Mononuclear cell (primary cell): ENCODE results near the gene PHF21A. TPM values are rescaled to one million over a fixed set of nuclear protein-coding genes. Genes with fewer than 3 reads are reported as not detected.

Source experiments
- H3K27me3 ChIP-seq: 2 replicates; pipeline ENCODE4 v1.6.0; 2011; ENCODE audit warnings: low read length, control low read depth; ENCODE audit not compliant: insufficient read depth
- H3K4me1 ChIP-seq: 2 replicates; pipeline ENCODE4 v1.5.1; 2011; ENCODE audit warnings: mild to moderate bottlenecking, low read length, control low read depth; ENCODE audit not compliant: insufficient read depth
- H3K4me3 ChIP-seq: 2 replicates; pipeline ENCODE4 v1.5.1; 2011; ENCODE audit warnings: mild to moderate bottlenecking, low read length, moderate library complexity
- H3K9me3 ChIP-seq: 2 replicates; pipeline ENCODE4 v1.5.1; 2011; ENCODE audit warnings: low read depth, mild to moderate bottlenecking, control low read depth, low read length
- total RNA-seq: library from RNA; depleted of rRNA; stranded (reverse); fragments of >200 nt; gene quantifications from one replicate; pipeline ENCODE4 v1.2.3, GENCODE V29; 2012

The PHF21A gene
- total RNA-seq, 1 donor, result 33.2 TPM

DNA sequence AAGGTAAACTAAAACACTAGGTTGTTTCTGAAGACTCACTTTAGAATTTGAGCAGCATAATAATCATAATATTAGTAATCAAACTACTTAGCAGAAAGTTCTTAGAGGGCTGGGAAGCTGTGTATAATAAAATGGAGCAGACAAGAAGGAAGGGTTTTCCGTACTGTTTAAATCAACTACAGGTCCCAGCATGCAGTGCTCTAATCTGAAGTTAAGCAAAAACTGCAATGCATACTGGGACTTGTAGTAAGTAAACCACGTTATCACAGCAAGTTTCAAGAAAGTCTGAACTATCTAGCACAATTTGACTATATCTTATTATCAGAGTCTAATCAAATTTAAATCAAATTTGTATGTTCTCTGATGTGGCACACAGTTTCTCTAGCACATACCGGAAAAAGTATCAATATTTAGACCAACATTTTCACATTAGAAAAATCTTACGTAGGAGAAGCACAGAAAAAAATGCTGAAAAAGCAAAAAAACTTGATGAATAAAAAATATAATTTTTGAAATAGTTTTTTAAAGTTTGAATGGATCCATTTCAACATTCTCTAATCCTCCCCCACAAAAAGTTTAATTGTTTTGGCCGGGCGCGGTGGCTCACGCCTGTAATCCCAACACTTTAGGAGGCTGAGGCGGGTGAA is 8.2 kb downstream of the PHF21A start:
- Histone ChIP-seq H3K9me3 (no peaks in the 10 kb centered on the region), H3K27me3 (no peaks in the 10 kb centered on the region), H3K4me3 (no peak overlapping the region), H3K4me1 (peaks cover 30% of the 10 kb centered on the region)

GRCh38 chr11:46108751-46109150 is 12.5 kb downstream of the PHF21A start:
- Histone ChIP-seq H3K9me3 (no peaks in the 10 kb centered on the region), H3K4me3 (no peak overlapping the region), H3K4me1 (peaks cover 19% of the 10 kb centered on the region), H3K27me3 (no peaks in the 10 kb centered on the region)

GRCh38 chr11:46107780-46108179 is 13.5 kb downstream of the PHF21A start:
- Histone ChIP-seq H3K4me3 (no peak overlapping the region), H3K9me3 (no peaks in the 10 kb centered on the region), H3K27me3 (no peaks in the 10 kb centered on the region), H3K4me1 (peaks cover 12% of the 10 kb centered on the region)

DNA sequence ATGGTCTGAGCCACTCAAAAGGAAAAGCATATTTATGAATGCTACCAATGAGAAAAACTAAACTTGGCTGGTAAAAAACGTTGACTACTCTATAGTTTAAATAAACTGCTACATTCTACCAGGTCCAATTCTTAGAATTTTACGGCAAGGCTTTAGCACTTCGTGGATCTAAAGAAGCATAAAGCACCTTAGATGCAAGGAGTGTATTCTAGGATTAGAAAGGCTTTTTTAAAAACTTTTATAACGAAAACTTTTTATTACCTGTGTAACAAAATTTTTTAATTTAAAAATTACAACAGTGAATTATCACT is 13.9 kb downstream of the PHF21A start:
- Histone ChIP-seq H3K4me3 (no peak overlapping the region), H3K9me3 (no peaks in the 10 kb centered on the region), H3K4me1 (peaks cover 12% of the 10 kb centered on the region)

DNA sequence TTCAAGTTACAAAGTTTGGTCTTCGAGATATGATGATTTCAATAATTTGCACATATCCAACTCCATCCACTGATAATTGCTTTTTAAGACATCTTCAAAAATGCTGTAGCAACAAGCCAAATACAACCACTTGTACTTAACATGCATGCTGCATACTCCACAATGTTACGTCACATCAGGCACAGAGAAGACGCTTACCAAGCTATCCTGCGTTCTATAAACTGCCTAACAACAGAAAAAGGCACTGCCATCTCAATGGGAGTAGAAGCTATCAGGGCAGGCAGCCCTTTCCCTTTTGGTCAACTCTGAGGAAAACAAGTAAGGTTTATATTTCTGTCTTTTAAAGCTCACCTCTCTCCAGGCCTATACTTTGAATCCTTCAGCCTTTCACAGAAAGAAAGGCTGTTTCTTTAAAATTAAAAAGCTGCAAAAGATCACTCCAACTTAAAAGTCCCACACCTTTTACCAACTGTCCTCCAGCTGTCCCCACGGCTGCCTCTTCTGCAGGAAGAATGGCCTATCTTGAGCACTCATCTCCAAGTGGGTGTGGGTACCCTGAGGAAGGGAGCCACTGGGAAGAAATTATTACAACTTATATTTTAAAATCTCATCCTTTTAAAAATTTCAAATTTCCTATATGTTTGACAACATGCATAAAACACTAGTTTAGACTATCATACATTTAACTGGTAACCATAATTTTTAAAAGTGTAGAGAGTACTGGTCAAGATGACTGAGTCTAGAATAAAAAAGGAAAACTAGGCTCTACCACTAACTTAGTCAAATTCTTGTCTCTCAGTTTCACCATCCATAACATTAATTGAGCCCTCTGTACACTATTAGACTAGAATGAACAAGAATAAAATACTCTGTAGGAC is 14.5 kb downstream of the PHF21A start:
- H3K4me3 ChIP-seq, result no peak overlapping the region
- H3K4me1 ChIP-seq, result peaks cover 12% of the 10 kb centered on the region

More for the DNA sequence above, 13.9 kb downstream of the PHF21A start:
- no peaks in the 10 kb centered on the region for H3K27me3 ChIP-seq

GRCh38 chr11:46105926-46106325 is 15.3 kb downstream of the PHF21A start:
- Histone ChIP-seq H3K27me3 (no peaks in the 10 kb centered on the region), H3K4me3 (no peak overlapping the region), H3K9me3 (no peaks in the 10 kb centered on the region), H3K4me1 (peaks cover 16% of the 10 kb centered on the region)

More for the DNA sequence above, 14.5 kb downstream of the PHF21A start:
- Histone ChIP-seq H3K9me3 (no peaks in the 10 kb centered on the region), H3K27me3 (no peaks in the 10 kb centered on the region)

GRCh38 chr11:46105134-46105628 is 16.1 kb downstream of the PHF21A start:
- Histone ChIP-seq H3K4me1 (peaks cover 23% of the 10 kb centered on the region), H3K4me3 (no peak overlapping the region), H3K9me3 (no peaks in the 10 kb centered on the region), H3K27me3 (no peaks in the 10 kb centered on the region)

DNA sequence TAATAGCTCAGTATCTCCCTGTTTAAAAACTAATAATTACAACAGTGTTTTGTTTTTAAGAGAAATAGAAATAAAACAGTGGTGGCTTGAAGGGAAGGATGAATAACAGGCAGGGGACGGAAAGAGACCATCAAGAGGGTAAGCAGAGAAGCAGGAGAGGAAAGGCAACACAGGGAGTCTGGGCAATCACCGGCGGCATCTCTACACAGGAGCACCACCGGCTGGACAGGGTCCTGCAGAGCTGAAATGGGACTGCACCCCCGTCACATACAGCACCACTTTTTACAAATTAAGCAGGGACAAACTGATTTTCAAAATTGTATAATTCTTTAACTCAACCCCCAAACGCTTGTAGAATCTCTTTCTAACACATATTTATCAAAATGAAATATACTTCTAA is 18.4 kb downstream of the PHF21A start:
- H3K4me3 ChIP-seq, result no peak overlapping the region
- no peaks in the 10 kb centered on the region for H3K27me3 ChIP-seq

DNA sequence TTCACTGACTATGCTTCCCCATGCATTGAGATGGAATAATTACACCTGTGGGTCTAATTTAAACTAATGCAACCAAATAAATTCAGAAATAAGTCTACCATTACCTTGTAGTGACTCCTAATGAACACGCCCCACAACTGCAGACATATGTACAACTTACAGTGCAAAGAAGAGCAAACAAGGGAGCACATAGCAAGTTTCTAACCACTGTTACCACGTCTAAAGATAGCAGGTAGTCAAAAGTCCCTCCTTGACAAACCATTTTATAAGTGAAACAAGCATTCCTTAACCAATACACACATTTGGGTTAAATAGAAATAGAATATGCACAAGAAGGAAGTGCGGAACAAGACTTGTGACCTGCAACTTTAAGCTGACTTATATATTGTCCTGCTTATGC is 20.6 kb downstream of the PHF21A start:
- Histone ChIP-seq H3K4me3 (no peak overlapping the region), H3K27me3 (no peaks in the 10 kb centered on the region), H3K9me3 (no peaks in the 10 kb centered on the region), H3K4me1 (peaks cover 27% of the 10 kb centered on the region)

More for the DNA sequence above, 18.4 kb downstream of the PHF21A start:
- Histone ChIP-seq H3K4me1 (peaks cover 31% of the 10 kb centered on the region), H3K9me3 (no peaks in the 10 kb centered on the region)

GRCh38 chr11:46099963-46100316 is 21.3 kb downstream of the PHF21A start:
- Histone ChIP-seq H3K4me3 (no peak overlapping the region), H3K27me3 (no peaks in the 10 kb centered on the region), H3K9me3 (no peaks in the 10 kb centered on the region), H3K4me1 (peaks cover 23% of the 10 kb centered on the region)

DNA sequence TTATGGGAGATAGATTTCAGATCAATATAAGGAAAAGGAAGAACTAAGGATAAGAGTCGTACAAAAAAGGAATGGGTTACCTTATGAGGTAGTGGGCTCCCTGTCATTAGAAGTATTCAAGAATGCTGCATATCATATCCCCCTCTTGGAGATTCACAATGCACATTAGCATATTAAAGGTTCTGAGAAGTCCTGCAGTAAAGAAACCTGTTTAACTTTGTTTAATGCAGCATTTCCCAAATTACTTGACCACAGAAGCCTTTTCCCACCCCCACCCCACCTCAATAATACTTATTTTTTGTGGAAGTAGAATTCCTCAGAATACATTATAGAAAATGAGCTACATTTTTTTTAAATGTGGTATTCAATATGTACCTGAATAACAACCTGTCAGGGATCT is 30.9 kb downstream of the PHF21A start:
- Histone ChIP-seq H3K4me1 (no peaks in the 10 kb centered on the region), H3K27me3 (no peaks in the 10 kb centered on the region), H3K4me3 (no peak overlapping the region), H3K9me3 (no peaks in the 10 kb centered on the region)

DNA sequence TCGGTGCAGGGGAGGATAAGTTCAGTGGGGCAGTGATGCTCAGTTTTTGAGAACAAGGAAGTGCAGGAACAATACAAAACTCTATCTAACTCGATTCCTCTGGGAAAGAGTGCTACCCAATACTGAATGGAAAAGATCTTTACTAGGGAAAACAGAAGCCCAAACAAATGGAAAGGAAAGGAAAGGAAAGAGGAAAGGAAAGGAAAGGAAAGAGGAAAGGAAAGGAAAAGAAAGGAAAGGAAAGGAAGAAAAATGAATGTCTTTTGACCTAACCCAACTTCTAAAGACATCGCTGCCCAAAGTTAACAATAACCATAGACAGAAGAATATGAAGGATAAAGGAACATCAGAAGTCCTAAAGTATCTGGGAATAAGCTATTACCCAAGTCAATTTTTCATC is 41.6 kb downstream of the PHF21A start:
- H3K27me3 ChIP-seq, result no peaks in the 10 kb centered on the region
- H3K4me3 ChIP-seq, result no peak overlapping the region
- H3K4me1 ChIP-seq, result no peaks in the 10 kb centered on the region
- no peaks in the 10 kb centered on the region for H3K9me3 ChIP-seq

DNA sequence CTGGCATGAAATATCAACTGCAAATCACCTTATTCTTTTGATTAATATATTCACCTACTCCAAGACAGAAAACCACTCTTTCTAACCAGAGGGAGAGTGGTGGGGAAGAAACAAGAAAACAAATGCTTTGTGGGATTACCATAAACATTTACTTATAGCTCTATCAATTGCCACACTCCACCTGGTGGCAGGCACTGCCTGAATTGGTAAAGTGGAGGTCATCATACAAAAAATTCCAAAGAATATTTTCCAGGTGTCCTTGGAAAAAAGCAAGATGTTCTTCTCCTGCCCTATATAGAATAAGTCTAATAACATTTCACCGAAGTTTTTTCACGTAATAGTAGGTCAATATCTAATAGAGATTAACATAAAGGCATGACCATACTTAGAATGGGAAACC is 45.3 kb downstream of the PHF21A start:
- Histone ChIP-seq H3K4me1 (no peaks in the 10 kb centered on the region), H3K9me3 (no peaks in the 10 kb centered on the region), H3K27me3 (no peaks in the 10 kb centered on the region), H3K4me3 (no peak overlapping the region)

DNA sequence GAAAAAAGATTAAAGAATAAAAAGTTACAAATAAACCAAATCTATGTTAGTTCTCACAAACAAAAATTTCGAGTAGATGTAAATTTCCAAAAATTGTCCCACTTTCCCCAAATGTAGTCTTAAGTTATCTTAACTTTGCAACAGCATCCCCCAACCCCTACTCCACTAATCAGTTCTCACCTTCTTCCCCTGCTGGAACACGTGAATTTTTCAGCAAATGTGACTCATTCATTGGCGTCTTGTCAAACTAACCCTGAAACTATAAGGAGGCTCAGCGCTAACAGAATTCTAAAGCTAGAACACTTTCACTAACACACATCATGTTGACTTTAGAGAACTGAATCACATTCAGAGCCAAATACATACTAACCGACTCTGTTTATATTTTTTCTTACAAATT is 46.1 kb downstream of the PHF21A start:
- H3K4me3 ChIP-seq, result no peak overlapping the region
- no peaks in the 10 kb centered on the region for H3K27me3 ChIP-seq
- H3K9me3 ChIP-seq, result no peaks in the 10 kb centered on the region
- no peaks in the 10 kb centered on the region for H3K4me1 ChIP-seq

DNA sequence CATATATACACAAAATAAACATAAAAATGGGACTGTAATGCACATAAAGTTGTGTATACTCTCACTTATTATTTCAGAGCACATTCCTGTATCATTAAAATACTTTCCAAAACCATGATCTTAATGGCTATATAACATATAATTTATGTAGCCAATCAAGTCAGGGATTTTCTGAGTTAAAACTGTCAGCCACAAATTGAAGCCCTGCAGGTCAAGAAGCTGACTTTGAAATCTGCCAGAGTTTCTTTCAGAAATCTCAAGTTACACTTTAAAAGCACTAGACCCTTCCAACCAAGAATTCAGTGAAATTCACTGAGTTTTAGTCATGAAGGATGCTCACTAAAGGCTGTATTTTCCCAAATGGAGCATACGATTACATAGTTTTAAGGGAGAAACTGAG is 47.6 kb downstream of the PHF21A start:
- Histone ChIP-seq H3K4me3 (no peak overlapping the region), H3K27me3 (no peaks in the 10 kb centered on the region), H3K4me1 (no peaks in the 10 kb centered on the region), H3K9me3 (no peaks in the 10 kb centered on the region)
